Esophagus muscularis mucosa (tissue), 3 donors: ENCODE results near the gene TMEM86A.

ENCODE experiments used
- CTCF ChIP-seq, 3 experiments: fragments of 200-600 bp in 2 of 3; fragments of 450-650 bp in 1 of 3; sonication (generic) in 2 of 3; IDR thresholded peaks; one replicate each; pipeline ENCODE4 v1.5.1; 2017 to 2019; ENCODE audit warnings: antibody characterized with exemption in 3 of 3, mild to moderate bottlenecking in 2 of 3, moderate library complexity in 1 of 3
- POLR2AphosphoS5 ChIP-seq, 2 donors: sonication (generic); formaldehyde crosslinking; IDR thresholded peaks; one replicate each; pipeline ENCODE4 v1.6.1; 2017; ENCODE audit warnings: antibody characterized with exemption in 2 of 2

DNA sequence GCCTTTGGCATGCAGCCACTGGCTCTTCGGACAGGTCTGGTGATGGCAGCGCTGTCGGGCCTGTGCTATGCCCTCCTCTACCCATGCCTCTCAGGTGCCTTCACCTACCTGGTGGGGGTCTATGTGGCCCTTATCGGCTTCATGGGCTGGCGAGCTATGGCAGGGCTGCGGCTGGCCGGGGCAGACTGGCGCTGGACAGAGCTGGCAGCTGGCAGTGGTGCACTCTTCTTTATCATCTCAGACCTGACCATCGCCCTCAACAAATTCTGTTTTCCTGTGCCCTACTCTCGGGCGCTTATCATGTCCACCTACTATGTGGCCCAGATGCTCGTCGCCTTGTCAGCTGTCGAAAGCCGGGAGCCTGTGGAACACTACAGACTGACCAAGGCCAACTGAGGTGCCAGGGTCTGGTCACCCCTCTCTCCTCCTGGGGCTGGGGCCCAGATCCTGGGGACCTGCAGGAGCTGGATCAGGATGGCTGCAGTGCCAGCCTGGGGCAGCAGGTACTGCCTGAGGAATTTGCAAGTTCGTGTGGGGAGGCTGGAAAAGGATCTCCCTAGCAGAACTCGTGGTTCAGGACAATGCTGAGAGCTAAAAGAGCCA lies 3.1 kb downstream of the TMEM86A start:
- no peak for TF ChIP-seq POLR2AphosphoS5 (IDR thresholded peaks at IDR 0.05)
- TF ChIP-seq CTCF (IDR thresholded peaks at IDR 0.05) = no peak
